ENCODE measurements around the gene ADD1. TPM values are rescaled to one million over a fixed set of nuclear protein-coding genes. Genes with fewer than 3 reads are reported as not detected.
"Not testable (repeated sequence)": the region's sequence is repeated elsewhere in the genome, so short reads cannot be mapped to it uniquely, and the experiment has no call there.

ADD1 gene
- total and polyA plus RNA-seq, 4 experiments from 2014 or later = 159 to 293 (median 230) TPM

DNA sequence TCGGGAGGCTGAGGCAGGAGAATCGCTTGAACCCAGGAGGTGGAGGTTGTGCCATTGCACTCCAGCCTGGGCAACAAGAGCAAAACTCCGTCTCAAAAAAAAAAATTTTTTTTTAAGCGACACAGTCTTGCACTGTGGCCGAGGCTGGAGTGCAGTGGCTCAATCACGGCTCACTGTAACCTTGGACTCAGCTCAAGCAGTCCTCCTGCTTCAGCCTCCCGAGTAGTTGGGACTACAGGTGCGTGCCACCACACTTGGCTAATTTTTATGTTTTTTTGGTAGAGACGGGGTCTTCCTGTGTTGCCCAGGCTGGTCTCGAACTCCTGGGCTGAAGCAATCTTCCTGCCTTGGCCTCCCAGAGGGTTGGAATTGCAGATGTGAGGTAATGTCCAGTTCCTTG, 94.8 kb downstream of the ADD1 start:
- intact Hi-C loops (cut with micrococcal nuclease) = loop anchor here (10.0 kb wide), 1 partner anchor 404 kb away; the partner anchor contains the start of gene FAM193A
- H3K4me3 ChIP-seq (ENCODE audit: low read length in 2 of 2); H3K27me3 ChIP-seq (ENCODE audit: insufficient read depth, low read length); H3K9me3 Mint-ChIP-seq; H3K27ac ChIP-seq (ENCODE audit: low read depth, low read length); H3K4me3 Mint-ChIP-seq; H3K9me3 ChIP-seq (ENCODE audit: control insufficient read depth in 1 of 2, low read length in 2 of 2); CTCF ChIA-PET (ENCODE audit: partially characterized antibody); DNase-seq; H3K27me3 Mint-ChIP-seq: not testable (repeated sequence)
- POLR2A ChIA-PET (ENCODE audit: partially characterized antibody) = interaction anchor here (1.4 to 5.4 kb wide), 2 partner anchors 11 to 23 kb away, joined by 5 to 82 read pairs; partner anchors contain the start of genes GRK4 and NOP14
- peaks cover 17 to 59% of the 10 kb centered on the region in 2 donors for H3K36me3 Mint-ChIP-seq
- Histone ChIP-seq H3K36me3 (ENCODE audit: insufficient read depth, low read length) (peaks cover 47% of the 10 kb centered on the region), H3K4me1 (ENCODE audit: insufficient read depth, low read length) (peaks cover 33% of the 10 kb centered on the region)
- peak overlapping the region in 1 of 7 donors; percentile 99 for H3K27ac Mint-ChIP-seq
- H3K4me1 Mint-ChIP-seq = peaks cover 27 to 50% (median 36%) of the 10 kb centered on the region in 4 donors

DNA sequence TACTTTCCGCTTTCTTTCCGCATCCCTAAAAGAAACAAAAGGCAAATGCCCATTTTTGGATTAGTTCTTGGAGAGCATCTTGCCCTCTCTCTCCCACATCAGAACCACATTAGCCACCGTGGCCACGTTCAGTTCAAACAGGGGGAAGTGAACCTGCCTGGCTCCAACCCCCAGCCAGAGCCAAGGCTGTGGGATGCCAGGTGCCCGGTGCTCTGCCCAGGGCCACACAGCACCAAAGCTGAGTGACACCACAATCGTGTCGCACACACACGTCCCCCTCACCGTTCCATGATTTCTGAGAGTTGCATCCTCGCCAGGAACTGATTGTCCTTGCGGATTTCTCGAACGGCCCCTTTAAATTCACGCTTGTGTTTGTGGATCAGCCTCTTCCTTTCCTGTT, 95.3 kb downstream of the ADD1 start:
- Mint-ChIP-seq H3K27me3 (no peaks in the 10 kb centered on the region), H3K27ac (peak overlapping the region in 4 of 7 donors; percentile 42 to 68 (median 54)), H3K36me3 (peaks cover 20 to 62% of the 10 kb centered on the region in 2 donors), H3K9me3 (no peaks in the 10 kb centered on the region), H3K4me3 (peak overlapping the region in 3 of 8 donors; percentile 9 to 25 (median 13)), H3K4me1 (peaks cover 27 to 49% (median 37%) of the 10 kb centered on the region in 4 donors)
- DNase-seq = no peak
- Histone ChIP-seq H3K27me3 (ENCODE audit: insufficient read depth, low read length) (no peaks in the 10 kb centered on the region), H3K4me1 (ENCODE audit: insufficient read depth, low read length) (peaks cover 28% of the 10 kb centered on the region), H3K4me3 (ENCODE audit: low read length in 2 of 2) (no peak overlapping the region), H3K36me3 (ENCODE audit: insufficient read depth, low read length) (peaks cover 52% of the 10 kb centered on the region), H3K9me3 (ENCODE audit: control insufficient read depth in 1 of 2, low read length in 2 of 2) (no peaks in the 10 kb centered on the region), H3K27ac (ENCODE audit: low read depth, low read length) (no peak overlapping the region)
- ChIA-PET POLR2A (ENCODE audit: partially characterized antibody) (interaction anchor here (5.4 kb wide), 1 partner anchor 22 kb away, joined by 82 read pairs; the partner anchor contains the start of genes GRK4 and NOP14), CTCF (ENCODE audit: partially characterized antibody) (no interaction called here)
- intact Hi-C loops (cut with micrococcal nuclease) = loop anchor here (10.0 kb wide), 1 partner anchor 404 kb away; the partner anchor contains the start of gene FAM193A

DNA sequence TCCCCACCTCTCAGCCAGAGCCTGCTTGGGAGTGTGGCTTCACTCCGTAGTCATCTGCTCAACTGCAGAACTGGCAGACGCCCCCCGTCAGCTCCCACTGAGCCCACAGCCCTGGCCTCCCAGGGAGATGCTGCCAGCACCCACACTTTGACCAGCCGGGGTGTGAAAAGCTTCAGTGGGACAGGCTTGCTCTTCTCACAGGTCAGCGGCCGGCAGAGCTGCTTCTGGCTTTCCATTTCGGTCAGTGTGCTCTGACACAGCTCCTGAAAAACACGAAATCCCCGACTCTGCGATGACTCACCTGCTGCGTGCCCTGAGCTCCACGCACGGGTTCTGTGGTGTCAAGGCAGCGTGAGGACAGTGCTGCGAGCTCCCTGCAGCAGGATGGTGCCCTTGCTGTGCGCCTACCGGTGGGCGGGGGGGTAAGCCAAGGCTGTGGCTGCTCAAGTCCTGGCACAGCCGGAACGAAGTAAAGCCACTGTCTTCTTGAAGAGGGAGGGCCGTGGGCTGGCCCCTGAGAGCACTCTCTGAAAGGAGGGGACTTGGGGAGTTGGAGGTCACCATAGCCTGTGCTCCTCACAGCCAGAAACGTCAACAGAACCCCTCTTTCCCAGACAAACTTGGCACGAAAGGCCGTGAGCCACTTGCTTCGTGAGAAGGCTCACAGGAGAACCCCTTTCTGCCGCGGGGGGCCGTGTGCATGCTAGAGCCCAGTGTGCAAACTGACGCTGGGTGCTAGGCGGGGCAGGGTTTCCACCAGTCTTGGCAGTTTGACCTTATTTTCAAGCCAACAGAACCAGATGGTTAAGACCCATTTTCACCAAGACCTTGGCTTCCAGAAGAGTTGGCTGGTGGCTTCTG, 96.0 kb downstream of the ADD1 start:
- Histone ChIP-seq H3K27me3 (ENCODE audit: insufficient read depth, low read length) (no peaks in the 10 kb centered on the region), H3K36me3 (ENCODE audit: insufficient read depth, low read length) (peaks cover 55% of the 10 kb centered on the region), H3K4me1 (ENCODE audit: insufficient read depth, low read length) (peaks cover 27% of the 10 kb centered on the region), H3K27ac (ENCODE audit: low read depth, low read length) (no peak overlapping the region), H3K9me3 (ENCODE audit: control insufficient read depth in 1 of 2, low read length in 2 of 2) (no peaks in the 10 kb centered on the region), H3K4me3 (ENCODE audit: low read length in 2 of 2) (no peak overlapping the region)
- Mint-ChIP-seq H3K27ac (peak overlapping the region in 4 of 7 donors; percentile 31 to 68 (median 54)), H3K27me3 (no peaks in the 10 kb centered on the region), H3K4me1 (peaks cover 27 to 49% (median 39%) of the 10 kb centered on the region in 4 donors), H3K4me3 (peak overlapping the region in 2 of 8 donors; percentile 13 to 25), H3K9me3 (no peaks in the 10 kb centered on the region), H3K36me3 (peaks cover 24 to 68% of the 10 kb centered on the region in 2 donors)
- no peak for DNase-seq
- intact Hi-C loops (cut with micrococcal nuclease) = loop anchor here (10.0 kb wide), 1 partner anchor 405 kb away; the partner anchor contains the start of gene FAM193A
- ChIA-PET POLR2A (ENCODE audit: partially characterized antibody) (interaction anchor here (5.4 kb wide), 1 partner anchor 22 kb away, joined by 82 read pairs; the partner anchor contains the start of genes GRK4 and NOP14), CTCF (ENCODE audit: partially characterized antibody) (no interaction called here)

- Histone ChIP-seq H3K36me3 (ENCODE audit: insufficient read depth, low read length) (peaks cover 63% of the 10 kb centered on the region), H3K9me3 (ENCODE audit: control insufficient read depth in 1 of 2, low read length in 2 of 2) (no peaks in the 10 kb centered on the region), H3K27ac (ENCODE audit: low read depth, low read length) (no peak overlapping the region), H3K27me3 (ENCODE audit: insufficient read depth, low read length) (no peaks in the 10 kb centered on the region), H3K4me1 (ENCODE audit: insufficient read depth, low read length) (peaks cover 25% of the 10 kb centered on the region), H3K4me3 (ENCODE audit: low read length in 2 of 2) (no peak overlapping the region)
- DNase-seq = no peak
- Mint-ChIP-seq H3K9me3 (no peaks in the 10 kb centered on the region), H3K36me3 (peaks cover 27 to 73% of the 10 kb centered on the region in 2 donors), H3K27ac (peak overlapping the region in 2 of 7 donors; percentile 52 to 73), H3K4me1 (peaks cover 26 to 46% (median 37%) of the 10 kb centered on the region in 4 donors), H3K27me3 (no peaks in the 10 kb centered on the region), H3K4me3 (peak overlapping the region in 1 of 8 donors; percentile 50)
- ChIA-PET POLR2A (ENCODE audit: partially characterized antibody) (interaction anchor here (1.2 kb wide), 1 partner anchor 8 kb away, joined by 3 read pairs; no protein-coding TSS in a partner anchor), CTCF (ENCODE audit: partially characterized antibody) (no interaction called here)
- intact Hi-C loops (cut with micrococcal nuclease) = no loop called here
Measured at GRCh38 chr4:2940267-2941137, 96.9 kb downstream of the ADD1 start.

GRCh38 chr4:2941138-2942036, 97.7 kb downstream of the ADD1 start:
- H3K9me3 Mint-ChIP-seq = no peaks in the 10 kb centered on the region
- H3K4me3 ChIP-seq (ENCODE audit: low read length in 2 of 2) = no peak overlapping the region
- no peaks in the 10 kb centered on the region for H3K9me3 ChIP-seq (ENCODE audit: control insufficient read depth in 1 of 2, low read length in 2 of 2)
- intact Hi-C loops (cut with micrococcal nuclease) = no loop called here
- H3K36me3 ChIP-seq (ENCODE audit: insufficient read depth, low read length) = peaks cover 68% of the 10 kb centered on the region
- H3K27me3 Mint-ChIP-seq = no peaks in the 10 kb centered on the region
- H3K27ac ChIP-seq (ENCODE audit: low read depth, low read length) = no peak overlapping the region
- H3K4me1 Mint-ChIP-seq = peaks cover 18 to 37% (median 28%) of the 10 kb centered on the region in 4 donors
- peak overlapping the region in 3 of 7 donors; percentile 52 to 78 (median 52) for H3K27ac Mint-ChIP-seq
- ChIA-PET CTCF (ENCODE audit: partially characterized antibody) (no interaction called here), POLR2A (ENCODE audit: partially characterized antibody) (interaction anchor here (1.2 kb wide), 1 partner anchor 9 kb away, joined by 3 read pairs; no protein-coding TSS in a partner anchor)
- peaks cover 31 to 71% of the 10 kb centered on the region in 2 donors for H3K36me3 Mint-ChIP-seq
- no peaks in the 10 kb centered on the region for H3K27me3 ChIP-seq (ENCODE audit: insufficient read depth, low read length)
- H3K4me1 ChIP-seq (ENCODE audit: insufficient read depth, low read length) = peaks cover 16% of the 10 kb centered on the region
- no peak overlapping the region for H3K4me3 Mint-ChIP-seq
- DNase-seq = no peak

- Histone ChIP-seq H3K4me1 (ENCODE audit: insufficient read depth, low read length) (peaks cover 9% of the 10 kb centered on the region), H3K4me3 (ENCODE audit: low read length in 2 of 2) (no peak overlapping the region), H3K9me3 (ENCODE audit: control insufficient read depth in 1 of 2, low read length in 2 of 2) (no peaks in the 10 kb centered on the region), H3K36me3 (ENCODE audit: insufficient read depth, low read length) (peaks cover 75% of the 10 kb centered on the region), H3K27me3 (ENCODE audit: insufficient read depth, low read length) (no peaks in the 10 kb centered on the region), H3K27ac (ENCODE audit: low read depth, low read length) (no peak overlapping the region)
- Mint-ChIP-seq H3K9me3 (no peaks in the 10 kb centered on the region), H3K36me3 (peaks cover 38 to 71% of the 10 kb centered on the region in 2 donors), H3K27me3 (no peaks in the 10 kb centered on the region), H3K4me3 (peak overlapping the region in 4 of 8 donors; percentile 1 to 36 (median 34)), H3K27ac (peak overlapping the region in 6 of 7 donors; percentile 39 to 92 (median 78)), H3K4me1 (peaks cover 12 to 30% (median 21%) of the 10 kb centered on the region in 4 donors)
- CTCF ChIA-PET (ENCODE audit: partially characterized antibody) = interaction anchor here (2.2 kb wide), 1 partner anchor 12 kb away, joined by 7 read pairs; no protein-coding TSS in a partner anchor
- DNase-seq = no peak
- intact Hi-C loops (cut with micrococcal nuclease) = no loop called here
- POLR2A ChIA-PET (ENCODE audit: partially characterized antibody) = interaction anchor here (1.2 kb wide), 1 partner anchor 10 kb away, joined by 3 read pairs; no protein-coding TSS in a partner anchor
Measured at GRCh38 chr4:2942037-2942531, 98.4 kb downstream of the ADD1 start.
